A549 (cell line): ENCODE data around the gene ORAI1.
"Not testable (repeated sequence)": the region's sequence is repeated elsewhere in the genome, so short reads cannot be mapped to it uniquely, and the experiment has no call there.

Source experiments
- BHLHE40 ChIP-seq: IDR thresholded peaks from 2 replicates; pipeline ENCODE4 v1.6.1; 2012; ENCODE audit warnings: low read depth, low read length, inconsistent platforms
- EP300 ChIP-seq, 2 experiments: fragments of >200 bp; sonication (Bioruptor Twin); formaldehyde crosslinking; IDR thresholded peaks; 2 replicates in 1 of 2; 3 replicates in 1 of 2; pipeline ENCODE4 v1.6.1; 2016 to 2017
- HOXA7 ChIP-seq: fragments of 250-450 bp; sonication (Bioruptor Pico); IDR thresholded peaks from 2 replicates; pipeline ENCODE4 v1.5.0; 2020; ENCODE audit warnings: mild to moderate bottlenecking, moderate library complexity
- JUNB ChIP-seq: fragments of >200 bp; sonication (Bioruptor Twin); formaldehyde crosslinking; IDR thresholded peaks from 2 replicates; pipeline ENCODE4 v1.6.1; 2016
- MAFK ChIP-seq: fragments of 450-650 bp; IDR thresholded peaks from 2 replicates; pipeline ENCODE4 v1.6.1; 2014; ENCODE audit not compliant: partially characterized antibody
- POLR2A ChIP-seq: IDR thresholded peaks from 2 replicates; pipeline ENCODE4 v1.6.1; 2012; ENCODE audit warnings: mild to moderate bottlenecking, low read length
- RAD21 ChIP-seq, 2 experiments: fragments of >200 bp in 1 of 2; sonication (Bioruptor Twin) in 1 of 2; formaldehyde crosslinking in 1 of 2; IDR thresholded peaks in 1 of 2; conservative IDR thresholded peaks in 1 of 2; 2 replicates in 1 of 2; 3 replicates in 1 of 2; pipeline ENCODE4 v1.6.1; 2012 to 2018; ENCODE audit warnings: inconsistent platforms in 1 of 2
- RCOR1 ChIP-seq: fragments of 150-350 bp; IDR thresholded peaks from 2 replicates; pipeline ENCODE4 v1.6.1; 2014; ENCODE audit warnings: antibody characterized with exemption, low read length, low read depth
- RFX5 ChIP-seq: fragments of 450-650 bp; IDR thresholded peaks from 2 replicates; pipeline ENCODE4 v1.7.1; 2014; ENCODE audit warnings: antibody characterized with exemption, mild to moderate bottlenecking, moderate library complexity
- SMC3 ChIP-seq: fragments of >200 bp; sonication (Bioruptor Twin); formaldehyde crosslinking; IDR thresholded peaks from 3 replicates; pipeline ENCODE4 v1.6.1; 2018; ENCODE audit warnings: inconsistent platforms
- SREBF2 ChIP-seq: fragments of 450-650 bp; IDR thresholded peaks from 2 replicates; pipeline ENCODE4 v1.6.1; 2014; ENCODE audit warnings: mild to moderate bottlenecking, moderate library complexity
- TF ChIP-seq, protein P1 (sequence below): fragments of >200 bp; sonication (Bioruptor Twin); formaldehyde crosslinking; IDR thresholded peaks from 3 replicates; pipeline ENCODE4 v1.5.1; 2016
- TF ChIP-seq, protein P2 (sequence below): fragments of 450-650 bp; IDR thresholded peaks from 2 replicates; pipeline ENCODE4 v1.6.1; 2014; ENCODE audit warnings: antibody characterized with exemption
- TF ChIP-seq, protein P3 (sequence below): fragments of 200-600 bp; sonication (generic); IDR thresholded peaks from 2 replicates; pipeline ENCODE4 v1.6.1; 2016; ENCODE audit warnings: antibody characterized with exemption, mild to moderate bottlenecking, moderate library complexity

DNA sequence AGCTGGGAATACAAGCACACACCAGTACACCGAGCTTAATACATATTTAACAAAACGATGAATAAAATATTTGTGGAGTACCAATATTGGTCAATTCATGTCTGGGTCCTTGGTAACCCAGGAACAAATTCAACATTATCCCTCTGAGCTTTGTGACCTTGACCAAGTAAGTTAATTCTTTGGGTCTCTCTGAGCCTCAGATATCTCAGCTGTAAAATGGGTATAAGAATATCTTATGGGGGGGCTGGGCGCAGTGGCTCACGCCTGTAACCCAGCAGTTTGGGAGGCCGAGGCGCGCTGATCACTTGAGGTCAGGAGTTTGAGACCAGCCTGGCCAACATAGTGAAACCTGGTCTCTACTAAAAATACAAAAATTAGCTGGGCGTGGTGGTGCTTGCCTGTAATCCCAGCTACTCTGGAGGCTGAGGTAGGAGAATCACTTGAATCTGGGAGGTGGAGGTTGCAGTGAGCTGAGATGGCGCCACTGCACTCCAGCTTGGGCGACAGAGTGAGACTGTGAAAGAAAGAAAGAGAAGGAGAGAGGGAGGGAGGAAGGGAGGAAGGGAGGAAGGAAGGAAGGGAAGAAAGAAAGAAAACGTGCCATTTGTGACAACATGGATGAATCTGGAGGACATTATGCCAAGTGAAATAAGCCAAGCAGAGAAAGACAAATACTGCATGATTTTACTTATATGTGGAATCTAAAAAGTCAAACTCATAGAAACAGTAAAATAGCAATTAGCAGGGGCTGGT, 35.2 kb downstream of the ORAI1 start:
- TF ChIP-seq, protein P1, sequence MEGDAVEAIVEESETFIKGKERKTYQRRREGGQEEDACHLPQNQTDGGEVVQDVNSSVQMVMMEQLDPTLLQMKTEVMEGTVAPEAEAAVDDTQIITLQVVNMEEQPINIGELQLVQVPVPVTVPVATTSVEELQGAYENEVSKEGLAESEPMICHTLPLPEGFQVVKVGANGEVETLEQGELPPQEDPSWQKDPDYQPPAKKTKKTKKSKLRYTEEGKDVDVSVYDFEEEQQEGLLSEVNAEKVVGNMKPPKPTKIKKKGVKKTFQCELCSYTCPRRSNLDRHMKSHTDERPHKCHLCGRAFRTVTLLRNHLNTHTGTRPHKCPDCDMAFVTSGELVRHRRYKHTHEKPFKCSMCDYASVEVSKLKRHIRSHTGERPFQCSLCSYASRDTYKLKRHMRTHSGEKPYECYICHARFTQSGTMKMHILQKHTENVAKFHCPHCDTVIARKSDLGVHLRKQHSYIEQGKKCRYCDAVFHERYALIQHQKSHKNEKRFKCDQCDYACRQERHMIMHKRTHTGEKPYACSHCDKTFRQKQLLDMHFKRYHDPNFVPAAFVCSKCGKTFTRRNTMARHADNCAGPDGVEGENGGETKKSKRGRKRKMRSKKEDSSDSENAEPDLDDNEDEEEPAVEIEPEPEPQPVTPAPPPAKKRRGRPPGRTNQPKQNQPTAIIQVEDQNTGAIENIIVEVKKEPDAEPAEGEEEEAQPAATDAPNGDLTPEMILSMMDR, result not testable (repeated sequence)
- TF ChIP-seq SREBF2; JUNB; SMC3; MAFK; BHLHE40; POLR2A; RAD21 (conservative IDR thresholded peaks at IDR 0.05 in 1 of 2, IDR thresholded peaks at IDR 0.05 in 1 of 2); RCOR1; HOXA7; RFX5; EP300 (IDR thresholded peaks at IDR 0.05): not testable (repeated sequence)
- TF ChIP-seq, protein P2, sequence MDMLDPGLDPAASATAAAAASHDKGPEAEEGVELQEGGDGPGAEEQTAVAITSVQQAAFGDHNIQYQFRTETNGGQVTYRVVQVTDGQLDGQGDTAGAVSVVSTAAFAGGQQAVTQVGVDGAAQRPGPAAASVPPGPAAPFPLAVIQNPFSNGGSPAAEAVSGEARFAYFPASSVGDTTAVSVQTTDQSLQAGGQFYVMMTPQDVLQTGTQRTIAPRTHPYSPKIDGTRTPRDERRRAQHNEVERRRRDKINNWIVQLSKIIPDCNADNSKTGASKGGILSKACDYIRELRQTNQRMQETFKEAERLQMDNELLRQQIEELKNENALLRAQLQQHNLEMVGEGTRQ, result not testable (repeated sequence)
- TF ChIP-seq, protein P3, sequence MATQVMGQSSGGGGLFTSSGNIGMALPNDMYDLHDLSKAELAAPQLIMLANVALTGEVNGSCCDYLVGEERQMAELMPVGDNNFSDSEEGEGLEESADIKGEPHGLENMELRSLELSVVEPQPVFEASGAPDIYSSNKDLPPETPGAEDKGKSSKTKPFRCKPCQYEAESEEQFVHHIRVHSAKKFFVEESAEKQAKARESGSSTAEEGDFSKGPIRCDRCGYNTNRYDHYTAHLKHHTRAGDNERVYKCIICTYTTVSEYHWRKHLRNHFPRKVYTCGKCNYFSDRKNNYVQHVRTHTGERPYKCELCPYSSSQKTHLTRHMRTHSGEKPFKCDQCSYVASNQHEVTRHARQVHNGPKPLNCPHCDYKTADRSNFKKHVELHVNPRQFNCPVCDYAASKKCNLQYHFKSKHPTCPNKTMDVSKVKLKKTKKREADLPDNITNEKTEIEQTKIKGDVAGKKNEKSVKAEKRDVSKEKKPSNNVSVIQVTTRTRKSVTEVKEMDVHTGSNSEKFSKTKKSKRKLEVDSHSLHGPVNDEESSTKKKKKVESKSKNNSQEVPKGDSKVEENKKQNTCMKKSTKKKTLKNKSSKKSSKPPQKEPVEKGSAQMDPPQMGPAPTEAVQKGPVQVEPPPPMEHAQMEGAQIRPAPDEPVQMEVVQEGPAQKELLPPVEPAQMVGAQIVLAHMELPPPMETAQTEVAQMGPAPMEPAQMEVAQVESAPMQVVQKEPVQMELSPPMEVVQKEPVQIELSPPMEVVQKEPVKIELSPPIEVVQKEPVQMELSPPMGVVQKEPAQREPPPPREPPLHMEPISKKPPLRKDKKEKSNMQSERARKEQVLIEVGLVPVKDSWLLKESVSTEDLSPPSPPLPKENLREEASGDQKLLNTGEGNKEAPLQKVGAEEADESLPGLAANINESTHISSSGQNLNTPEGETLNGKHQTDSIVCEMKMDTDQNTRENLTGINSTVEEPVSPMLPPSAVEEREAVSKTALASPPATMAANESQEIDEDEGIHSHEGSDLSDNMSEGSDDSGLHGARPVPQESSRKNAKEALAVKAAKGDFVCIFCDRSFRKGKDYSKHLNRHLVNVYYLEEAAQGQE, result not testable (repeated sequence)
